ENCODE measurements around the gene PHF23.

PHF23 gene

DNA sequence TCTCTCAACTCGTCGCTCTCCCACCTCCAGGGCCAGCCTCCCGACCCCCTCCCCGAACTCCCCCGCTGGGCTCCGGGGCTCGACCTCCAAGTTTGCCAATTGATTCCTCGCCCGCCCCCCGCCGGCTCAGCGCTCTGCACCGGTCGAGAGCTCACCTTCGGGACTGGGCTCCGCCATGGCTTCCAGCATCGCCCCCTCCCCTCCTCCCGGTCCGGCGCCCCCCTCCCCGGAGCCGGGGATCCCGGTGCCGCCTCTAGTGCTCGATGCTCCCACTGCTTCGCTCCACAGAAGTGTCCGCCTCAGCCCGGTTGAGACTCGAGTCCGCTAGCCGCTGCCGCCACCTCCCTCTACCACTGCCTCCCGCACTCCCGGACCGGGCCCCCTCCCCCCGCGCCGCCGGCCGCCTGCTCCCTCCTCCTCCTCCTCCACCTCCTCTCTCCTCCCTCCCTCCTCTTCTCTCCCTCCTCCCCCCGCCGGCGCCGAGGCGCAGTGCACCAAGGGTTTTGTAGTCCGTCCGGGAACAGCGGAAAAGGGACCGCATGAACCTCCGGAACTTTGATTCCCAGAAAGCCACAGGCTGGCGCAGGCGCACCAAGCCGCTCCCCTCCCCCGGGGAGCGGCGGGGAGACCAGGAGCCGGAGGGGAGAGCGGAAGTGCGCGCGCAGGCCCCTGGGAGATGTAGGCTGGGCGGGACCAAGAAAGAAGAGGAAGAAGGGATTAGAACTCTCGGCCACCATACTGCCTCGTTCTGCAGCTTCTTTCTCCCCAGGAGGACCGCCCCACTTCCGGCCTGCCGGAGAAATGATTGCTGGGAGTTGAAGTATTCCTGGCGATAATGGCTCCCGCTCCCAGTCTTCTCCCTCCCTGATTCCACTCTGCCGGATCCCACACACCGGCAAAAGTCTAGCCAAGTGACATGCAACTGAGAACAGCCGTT is at the start of gene PHF23:
Gene PHF23 (minus strand): TSS at position 367 of the 937 bp plus-strand sequence. CDS start 178 bp downstream, at position 189.
- DNase-seq: peak; percentile 99

DNA sequence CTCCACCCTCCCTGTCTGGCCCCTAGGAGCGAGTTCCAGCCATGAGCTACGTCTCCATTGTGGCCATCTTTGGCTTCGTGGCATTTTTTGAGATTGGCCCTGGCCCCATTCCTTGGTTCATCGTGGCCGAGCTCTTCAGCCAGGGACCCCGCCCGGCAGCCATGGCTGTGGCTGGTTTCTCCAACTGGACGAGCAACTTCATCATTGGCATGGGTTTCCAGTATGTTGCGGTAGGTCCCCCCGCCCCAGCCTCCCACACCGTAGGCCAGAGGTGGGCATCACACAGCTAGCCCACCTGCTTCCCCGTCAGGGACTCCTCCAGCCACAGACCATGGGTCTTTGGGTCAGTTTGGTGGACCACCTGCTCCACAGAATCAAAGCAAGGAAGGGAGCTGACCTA is 46.4 kb upstream of the PHF23 start:
- no peak for DNase-seq

DNA sequence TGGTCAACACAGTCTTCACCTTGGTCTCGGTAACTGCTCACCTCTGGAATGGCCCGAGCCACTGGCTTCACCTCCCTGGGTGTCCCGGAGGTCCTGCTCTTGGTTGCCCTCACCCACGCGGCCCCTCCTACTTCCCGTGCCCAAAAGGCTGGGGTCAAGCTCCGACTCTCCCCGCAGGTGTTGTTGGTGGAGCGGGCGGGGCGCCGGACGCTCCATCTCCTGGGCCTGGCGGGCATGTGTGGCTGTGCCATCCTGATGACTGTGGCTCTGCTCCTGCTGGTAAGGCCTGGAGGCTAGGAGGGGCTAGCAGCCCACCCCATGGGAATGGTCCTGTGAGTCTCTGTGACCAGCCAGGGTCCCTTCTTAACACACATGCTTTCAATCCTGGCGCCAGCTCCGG is 45.7 kb upstream of the PHF23 start:
- DNase-seq: no peak

DNA sequence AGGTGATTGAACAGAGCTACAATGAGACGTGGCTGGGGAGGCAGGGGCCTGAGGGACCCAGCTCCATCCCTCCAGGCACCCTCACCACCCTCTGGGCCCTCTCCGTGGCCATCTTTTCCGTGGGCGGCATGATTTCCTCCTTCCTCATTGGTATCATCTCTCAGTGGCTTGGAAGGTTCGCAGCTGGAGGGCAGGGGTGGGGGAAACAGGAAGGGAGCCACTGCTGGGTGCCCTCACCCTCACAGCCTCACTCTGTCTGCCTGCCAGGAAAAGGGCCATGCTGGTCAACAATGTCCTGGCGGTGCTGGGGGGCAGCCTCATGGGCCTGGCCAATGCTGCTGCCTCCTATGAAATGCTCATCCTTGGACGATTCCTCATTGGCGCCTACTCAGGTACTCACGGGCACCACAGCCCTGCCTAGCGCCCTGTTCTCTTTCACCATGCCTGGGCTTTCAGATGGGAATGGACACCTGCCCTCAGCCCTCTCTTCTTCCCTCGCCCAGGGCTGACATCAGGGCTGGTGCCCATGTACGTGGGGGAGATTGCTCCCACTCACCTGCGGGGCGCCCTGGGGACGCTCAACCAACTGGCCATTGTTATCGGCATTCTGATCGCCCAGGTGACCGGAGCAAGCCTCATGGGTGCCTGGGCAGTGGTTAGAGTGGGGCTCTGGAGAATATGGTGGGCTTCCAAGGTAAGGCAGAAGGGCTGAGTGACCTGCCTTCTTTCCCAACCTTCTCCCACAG is 44.4 kb upstream of the PHF23 start:
- no peak for DNase-seq

DNA sequence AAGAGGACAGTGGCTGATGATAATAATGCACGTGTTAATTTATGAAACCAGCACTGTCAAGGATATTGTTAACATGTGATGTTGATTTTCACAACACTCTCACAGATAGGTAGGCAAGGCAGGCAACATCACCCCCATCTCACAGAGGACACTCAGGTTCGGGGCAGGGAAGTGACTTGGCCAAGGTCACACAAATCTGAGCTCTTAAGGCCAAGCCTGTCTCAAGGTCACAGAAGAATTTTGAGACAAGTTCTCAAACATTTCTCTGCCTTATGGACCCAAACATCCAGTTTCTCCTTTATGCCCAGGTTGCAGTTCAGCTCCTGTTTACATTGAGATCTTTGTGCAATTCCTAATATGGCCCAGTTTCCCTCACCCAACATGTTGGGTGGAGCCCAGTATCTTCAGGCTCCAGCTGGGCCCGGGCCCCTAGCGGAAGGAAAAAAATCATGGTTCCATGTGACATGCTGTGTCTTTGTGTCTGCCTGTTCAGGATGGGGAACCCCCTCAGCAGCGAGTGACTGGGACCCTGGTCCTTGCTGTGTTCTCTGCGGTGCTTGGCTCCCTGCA is 43.6 kb upstream of the PHF23 start:
- no peak for DNase-seq

DNA sequence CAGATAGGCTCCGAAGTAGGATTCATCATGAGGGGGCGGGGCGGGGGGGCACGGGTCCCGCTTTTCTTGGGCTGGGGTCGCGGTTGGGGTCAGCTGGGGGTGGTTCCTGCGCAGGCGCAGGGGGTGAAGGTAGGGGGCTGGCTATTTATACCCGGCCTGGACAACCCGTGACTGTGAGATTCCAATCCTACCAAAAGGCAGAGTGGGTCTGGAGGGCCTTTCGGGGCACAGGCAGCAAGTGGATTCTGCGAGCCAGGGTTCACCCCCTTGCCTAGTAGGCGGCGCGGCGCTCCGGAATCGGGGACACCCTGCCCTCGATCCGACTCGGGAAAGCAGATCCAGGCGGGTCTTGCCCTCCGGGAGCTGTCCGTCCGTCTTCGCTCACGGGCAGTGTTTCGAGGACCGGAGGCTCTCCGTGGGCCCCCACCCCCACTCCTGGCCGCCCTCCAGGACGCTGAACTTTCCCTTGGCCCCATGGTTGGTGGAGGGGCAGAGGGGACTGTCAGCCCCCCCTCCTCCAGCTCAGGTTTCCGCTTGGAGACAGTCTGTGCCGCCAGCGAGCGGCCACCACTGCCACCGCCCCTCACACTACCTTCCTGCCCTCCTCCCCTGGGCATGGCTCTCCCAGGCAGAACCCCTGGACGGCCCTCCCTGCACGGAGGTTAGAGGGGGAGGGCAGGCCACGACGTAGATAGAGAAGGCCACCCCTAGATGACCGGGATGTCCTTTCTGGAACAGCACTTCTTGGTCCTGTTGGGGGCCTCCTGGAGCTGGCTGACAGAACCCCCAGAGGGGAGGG is 42.9 kb upstream of the PHF23 start:
- no peak for DNase-seq

DNA sequence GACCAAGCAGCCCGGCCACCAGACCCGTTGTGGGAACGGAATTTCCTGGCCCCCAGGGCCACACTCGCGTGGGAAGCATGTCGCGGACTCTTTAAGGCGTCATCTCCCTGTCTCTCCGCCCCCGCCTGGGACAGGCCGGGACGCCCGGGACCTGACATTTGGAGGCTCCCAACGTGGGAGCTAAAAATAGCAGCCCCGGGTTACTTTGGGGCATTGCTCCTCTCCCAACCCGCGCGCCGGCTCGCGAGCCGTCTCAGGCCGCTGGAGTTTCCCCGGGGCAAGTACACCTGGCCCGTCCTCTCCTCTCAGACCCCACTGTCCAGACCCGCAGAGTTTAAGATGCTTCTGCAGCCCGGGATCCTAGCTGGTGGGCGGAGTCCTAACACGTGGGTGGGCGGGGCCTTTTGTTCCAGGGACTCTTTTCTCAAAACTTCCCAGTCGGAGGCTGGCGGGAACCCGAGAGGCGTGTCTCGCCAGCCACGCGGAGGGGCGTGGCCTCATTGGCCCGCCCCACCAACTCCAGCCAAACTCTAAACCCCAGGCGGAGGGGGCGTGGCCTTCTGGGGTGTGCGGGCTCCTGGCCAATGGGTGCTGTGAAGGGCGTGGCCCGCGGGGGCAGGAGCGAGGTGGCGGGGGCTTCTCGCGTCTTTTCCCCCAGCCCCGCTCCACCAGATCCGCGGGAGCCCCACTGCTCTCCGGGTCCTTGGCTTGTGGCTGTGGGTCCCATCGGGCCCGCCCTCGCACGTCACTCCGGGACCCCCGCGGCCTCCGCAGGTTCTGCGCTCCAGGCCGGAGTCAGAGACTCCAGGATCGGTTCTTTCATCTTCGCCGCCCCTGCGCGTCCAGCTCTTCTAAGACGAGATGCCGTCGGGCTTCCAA is 42.1 kb upstream of the PHF23 start, which contains the start of gene SLC2A4:
Gene SLC2A4 (plus strand): TSS at position 645 of the 879 bp plus-strand sequence. CDS start 217 bp downstream, at position 862.
- DNase-seq: peak; percentile 68

DNA sequence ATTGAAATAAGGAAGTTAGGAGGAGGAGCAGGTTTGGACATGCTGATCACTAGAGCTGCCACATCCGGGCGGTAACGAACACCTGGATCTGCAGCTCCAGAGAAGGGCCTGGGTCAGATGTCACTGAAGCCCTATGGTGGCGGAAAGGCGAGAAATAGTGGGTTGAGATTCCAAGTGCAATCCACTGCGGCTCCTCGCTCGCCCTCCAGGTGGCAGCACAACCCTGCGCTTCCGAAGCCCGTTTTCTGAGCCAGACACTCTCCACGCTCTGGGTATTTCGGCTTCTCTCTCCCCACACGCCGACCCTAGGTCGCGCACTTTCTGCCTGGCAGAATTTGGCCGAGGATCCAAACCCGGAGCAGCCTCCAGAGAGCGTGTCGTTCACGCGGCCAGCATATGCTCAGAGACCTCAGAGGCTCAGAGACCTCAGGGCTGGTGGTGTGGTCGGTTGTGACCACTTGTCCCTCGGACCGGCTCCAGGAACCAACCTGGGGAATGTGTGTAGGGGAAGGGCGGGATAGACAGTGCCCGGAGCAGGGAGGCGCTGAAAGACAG is 41.3 kb upstream of the PHF23 start:
- peak; percentile 79 for DNase-seq

DNA sequence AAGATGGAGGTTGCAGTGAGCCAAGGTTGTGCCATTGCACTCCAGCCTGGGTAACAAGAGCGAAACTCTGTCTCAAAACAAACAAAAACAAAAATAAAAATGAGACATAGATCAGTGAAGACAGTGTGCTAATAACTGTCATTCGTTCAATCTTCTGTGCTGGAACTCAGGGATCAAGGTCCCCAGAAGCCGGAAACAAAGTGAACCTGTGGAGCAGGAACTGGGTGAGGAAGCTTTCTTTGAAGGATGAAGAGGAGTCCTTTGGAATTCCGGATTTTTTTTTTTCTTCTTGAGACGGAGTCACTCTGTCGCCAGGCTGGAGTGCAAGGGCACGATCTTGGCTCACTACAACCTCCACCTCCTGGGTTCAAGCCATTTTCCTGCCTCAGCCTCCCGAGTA is 40.2 kb upstream of the PHF23 start:
- DNase-seq: no peak

DNA sequence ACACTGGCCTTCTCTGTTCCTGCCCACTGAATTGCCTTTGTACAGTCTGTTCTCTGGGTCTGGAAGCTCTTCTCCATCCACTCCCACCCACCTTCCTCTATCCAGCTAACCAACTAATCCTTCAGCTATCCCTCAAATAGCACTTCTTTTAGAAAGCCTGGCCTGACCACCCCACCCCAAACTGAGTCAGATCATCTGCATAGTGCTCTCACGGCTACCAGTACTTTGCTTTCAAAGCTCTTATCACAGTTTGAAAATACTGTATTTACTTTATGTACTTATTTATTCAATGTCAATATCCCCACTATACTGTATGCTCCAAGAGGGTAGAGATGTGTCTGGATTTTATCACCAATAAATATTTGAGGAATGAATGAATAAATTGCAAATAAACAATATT is 27.5 kb upstream of the PHF23 start:
- no peak for DNase-seq

DNA sequence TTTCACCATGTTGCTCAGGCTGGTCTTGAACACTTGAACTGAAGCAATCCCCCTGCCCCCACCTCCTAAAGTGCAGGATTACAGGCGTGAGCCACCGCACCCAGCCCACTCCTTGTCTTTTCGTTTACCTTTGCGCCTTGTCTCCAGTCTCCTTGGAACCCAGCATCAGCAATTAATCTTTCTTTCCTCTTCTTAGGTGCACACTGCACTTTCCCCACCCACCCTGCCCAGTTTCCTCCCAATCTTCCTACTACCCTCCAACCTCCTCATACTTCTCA is 24.5 kb upstream of the PHF23 start:
- no peak for DNase-seq

DNA sequence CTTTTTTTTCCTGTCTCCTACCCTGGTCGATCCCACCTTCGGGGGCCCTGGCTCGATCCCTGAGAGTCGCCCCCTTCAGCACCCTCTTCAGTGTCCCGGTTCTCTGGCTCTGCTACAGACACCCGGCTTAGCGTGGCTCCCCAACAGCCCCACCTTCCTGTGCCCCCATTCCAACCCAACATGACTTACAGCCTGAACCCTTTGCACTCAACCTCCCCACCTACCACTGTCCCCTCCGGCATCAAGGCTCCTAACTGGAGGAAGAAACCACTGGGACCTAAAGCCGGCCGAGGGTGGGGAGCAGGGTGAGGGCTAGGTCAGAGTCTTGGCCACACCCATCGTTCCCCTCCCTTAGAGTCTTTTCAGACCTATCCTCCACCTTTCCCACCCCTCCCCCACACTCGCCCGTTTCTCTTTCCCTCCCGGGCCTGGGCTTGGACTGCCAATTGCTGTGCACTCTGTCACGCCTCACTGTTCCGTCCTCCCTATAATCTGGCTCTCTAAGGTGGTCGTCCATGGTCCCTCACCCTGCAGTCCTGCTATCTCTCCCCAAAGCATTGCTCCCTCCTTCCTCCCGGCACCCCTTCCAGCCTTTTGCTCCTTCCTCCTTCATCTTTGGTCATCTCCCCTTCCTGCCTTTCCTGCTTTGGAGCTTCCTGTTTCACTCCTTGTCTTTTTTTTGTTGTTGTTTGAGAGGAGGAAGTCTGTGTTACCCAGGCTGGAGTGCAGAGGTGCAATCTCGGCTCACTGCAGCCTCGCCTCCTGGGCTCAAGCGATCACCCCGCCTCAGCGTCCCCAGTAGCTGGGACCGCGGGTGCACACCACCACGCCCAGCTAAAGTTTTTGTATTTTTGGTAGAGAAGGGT is 23.9 kb upstream of the PHF23 start:
- no peak for DNase-seq

DNA sequence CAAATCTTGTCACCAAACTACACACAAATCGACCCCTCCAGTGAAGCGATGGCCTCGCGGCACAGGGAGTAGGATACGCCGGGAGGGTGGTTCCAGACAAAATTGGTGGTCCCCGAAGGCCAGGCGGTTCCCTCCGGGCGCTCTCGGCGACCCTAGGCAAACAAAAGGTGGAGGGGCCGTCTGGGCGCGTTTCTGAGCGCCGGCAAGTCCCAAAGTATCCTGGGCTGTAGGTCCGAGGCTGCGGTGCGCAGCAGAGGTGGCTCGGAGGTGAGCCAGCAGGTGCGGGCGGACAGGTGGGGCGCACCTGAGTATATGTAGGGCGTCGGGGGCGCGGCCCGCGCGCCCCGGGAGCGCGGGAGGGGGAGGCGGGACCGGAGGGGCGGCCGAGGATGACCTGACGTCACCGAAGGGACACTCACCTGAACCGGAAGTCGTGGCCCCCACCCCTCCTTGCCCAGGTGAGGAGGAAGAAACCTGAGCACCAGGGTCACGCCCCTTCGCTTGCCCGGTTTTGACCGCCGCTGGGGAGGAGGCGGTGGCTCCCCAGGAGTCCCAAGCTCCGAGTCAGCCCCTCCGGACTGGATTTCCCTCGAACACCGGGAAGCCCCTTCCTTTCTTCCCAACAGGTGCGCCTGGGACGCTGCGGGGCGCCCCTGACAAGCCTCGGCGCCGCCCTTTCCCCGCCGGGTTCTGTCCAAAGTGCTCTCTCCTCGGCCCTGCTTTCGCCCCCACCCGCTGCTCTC is 23.1 kb upstream of the PHF23 start, which contains the start of gene CLDN7:
Gene CLDN7 (minus strand): TSS at position 287 of the 743 bp plus-strand sequence. CDS start 435 bp downstream, outside the sequence.
- DNase-seq: no peak

DNA sequence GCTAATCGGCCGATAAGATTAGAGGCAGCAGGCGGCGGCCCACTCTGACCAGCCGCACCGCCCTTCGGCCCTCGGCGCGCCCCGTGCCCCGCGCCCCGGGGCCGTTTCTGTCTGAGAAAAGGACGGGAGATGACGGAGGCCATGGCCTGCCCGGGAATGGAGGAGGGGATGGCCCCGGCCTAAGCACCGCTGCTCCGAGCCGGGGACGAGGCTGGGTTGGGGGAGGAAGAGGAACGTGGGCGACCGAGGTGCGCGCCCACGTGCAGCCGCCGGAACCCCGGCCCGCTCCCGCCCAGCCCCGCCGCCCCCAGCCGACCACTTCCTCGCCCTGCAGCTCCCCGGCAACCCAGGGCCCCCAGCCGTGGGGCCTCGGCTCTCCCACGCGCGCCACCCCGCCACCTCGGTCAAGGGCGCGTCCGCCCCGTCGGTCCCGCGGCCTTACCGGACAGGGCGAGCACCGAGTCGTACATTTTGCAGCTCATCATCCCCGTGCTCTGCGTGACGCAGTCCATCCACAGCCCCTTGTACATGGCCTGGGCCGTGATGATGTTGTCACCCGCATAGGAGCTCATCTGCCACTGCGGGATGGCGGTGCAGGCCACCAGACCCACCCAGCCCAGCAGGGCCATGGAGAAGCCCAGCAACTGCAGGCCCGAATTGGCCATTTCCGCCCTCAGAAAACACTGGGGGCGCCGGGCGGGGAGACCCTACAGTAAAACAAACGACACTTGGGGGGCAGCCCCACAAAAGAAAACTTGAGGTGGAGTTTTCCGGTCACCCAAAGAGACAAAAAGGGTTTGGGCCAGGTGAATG is 22.3 kb upstream of the PHF23 start:
- no peak for DNase-seq

DNA sequence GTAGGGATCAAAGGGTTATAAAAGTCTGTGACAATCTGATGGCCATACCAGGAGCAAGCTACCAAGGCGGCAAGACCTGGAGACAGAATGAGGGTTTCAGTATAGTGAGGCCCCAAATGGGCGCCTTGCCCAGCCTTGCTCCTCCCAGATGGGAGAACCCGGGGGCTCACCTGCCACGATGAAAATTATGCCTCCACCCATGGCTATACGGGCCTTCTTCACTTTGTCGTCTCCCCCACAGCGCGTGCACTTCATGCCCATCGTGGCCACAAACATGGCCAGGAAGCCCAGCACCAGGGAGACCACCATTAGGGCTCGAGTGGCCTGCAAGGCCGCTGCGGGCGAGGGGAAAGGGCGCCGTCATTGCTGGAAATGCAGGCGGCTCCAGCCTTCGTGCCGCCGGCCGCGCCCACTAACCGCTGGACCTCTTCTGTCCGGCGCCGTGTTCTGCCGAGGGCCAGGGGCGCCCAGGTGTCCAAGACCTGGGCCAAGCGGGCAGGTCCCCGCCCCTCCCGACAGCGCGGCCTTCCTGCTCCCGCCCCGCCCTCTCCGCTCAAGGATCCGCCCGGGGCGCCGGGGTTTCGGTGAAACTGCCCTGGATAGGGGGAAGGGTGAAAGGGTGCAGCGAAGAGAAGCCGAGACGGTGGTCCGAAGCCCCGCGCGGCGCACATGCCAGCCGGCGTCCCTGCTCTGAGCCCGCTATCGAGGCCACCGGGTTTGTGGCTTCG is 21.6 kb upstream of the PHF23 start:
- no peak for DNase-seq

DNA sequence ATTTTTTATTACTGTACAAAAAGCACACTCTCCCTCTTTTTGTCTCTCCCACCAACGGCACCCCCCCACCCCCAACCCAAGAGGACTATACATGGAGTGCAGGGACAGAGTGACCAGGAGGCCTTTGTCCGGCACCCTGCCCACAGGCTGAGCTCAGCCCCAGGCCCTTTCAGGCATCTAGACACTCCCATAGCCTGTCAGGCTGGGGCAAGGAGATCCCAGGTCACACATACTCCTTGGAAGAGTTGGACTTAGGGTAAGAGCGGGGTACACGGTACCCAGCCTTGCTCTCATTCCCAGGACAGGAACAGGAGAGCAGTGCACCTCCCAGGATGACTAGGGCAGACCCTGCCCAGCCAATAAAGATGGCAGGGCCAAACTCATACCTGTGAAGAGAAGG is 20.9 kb upstream of the PHF23 start:
- no peak for DNase-seq

DNA sequence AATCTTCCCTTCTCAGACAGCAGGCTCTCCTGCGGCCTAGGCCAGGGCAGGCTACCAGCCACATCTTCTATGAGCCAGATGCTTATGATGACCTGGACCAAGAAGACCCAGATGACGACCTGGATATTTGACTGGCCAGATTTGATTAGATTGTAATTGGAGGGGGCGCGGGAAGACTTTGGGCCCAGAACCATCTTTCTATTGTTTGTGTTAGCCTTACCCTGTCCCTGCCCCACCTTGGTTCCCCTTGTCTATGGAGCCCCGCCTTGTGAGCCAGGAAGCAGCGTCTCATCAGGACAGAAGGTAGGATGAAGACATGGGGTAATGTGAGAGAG is 20.3 kb upstream of the PHF23 start:
- DNase-seq: no peak

Measured in NCI-H1694 (cell line).